SKM-1 (cell line): ENCODE data around the gene KCNK16.

Experiments used
- DNase-seq: peaks from one replicate; lab custom pipeline; 2025; ENCODE audit not compliant: unreplicated experiment; lab: John Stamatoyannopoulos, UW

Gene KCNK16

DNA sequence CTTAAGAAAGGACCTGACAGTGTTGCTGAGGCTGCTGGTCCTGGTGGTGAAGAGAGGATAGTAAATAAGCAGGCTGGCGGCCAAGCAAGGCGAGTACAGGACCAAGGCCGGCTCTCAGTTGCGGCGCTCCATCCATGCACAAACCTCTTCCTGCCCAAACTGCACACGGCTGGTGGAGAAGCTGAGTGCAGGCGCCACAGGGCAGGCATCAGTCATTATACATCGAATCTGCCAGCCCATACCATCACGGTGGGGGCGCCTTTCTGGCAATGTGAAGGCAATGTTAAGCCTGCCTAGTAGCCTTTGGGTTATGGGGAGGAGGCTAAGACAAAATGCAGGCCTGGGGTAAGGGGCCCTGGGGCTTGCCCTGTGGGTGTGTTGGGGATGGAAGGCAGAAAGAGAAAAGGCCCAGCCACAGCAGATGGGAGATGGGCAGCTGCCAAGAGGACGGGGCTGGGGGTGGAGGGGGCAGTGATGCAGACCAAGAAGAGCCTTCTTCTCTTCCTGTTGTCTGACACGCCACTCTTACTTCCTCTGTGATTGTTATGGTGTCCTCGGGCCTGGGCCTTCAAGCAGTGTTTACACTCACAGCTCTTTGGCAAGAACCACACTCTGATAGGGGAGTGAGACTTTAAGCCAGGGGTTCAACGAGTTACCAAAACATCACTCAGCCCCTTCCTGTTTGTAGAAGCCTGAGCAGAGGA lies 20.3 kb upstream of the KCNK16 start:
- DNase-seq: peak; percentile 6

DNA sequence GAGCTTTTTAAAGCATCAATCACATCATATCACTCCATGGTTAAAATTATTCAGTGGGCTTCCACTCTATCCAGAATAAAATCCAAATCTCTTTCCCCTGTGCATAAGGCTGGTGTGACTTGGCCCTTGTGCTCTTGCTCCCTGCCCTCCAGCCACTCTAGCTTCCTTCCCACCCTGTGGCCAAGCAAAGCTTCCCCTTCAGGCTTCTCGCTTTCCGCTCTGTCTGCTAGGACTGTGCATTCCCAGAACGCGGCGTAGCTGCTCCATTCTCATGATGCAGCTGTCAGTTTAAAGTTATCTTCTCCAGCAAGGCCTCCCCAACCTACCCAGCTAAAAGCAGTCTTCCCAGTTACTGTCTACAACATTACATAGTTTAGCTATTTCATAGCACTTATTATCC lies 19.4 kb upstream of the KCNK16 start:
- DNase-seq: no peak

- no peak for DNase-seq
Observed at GRCh38 chr6:39341352-39341751, 18.9 kb upstream of the KCNK16 start.

DNA sequence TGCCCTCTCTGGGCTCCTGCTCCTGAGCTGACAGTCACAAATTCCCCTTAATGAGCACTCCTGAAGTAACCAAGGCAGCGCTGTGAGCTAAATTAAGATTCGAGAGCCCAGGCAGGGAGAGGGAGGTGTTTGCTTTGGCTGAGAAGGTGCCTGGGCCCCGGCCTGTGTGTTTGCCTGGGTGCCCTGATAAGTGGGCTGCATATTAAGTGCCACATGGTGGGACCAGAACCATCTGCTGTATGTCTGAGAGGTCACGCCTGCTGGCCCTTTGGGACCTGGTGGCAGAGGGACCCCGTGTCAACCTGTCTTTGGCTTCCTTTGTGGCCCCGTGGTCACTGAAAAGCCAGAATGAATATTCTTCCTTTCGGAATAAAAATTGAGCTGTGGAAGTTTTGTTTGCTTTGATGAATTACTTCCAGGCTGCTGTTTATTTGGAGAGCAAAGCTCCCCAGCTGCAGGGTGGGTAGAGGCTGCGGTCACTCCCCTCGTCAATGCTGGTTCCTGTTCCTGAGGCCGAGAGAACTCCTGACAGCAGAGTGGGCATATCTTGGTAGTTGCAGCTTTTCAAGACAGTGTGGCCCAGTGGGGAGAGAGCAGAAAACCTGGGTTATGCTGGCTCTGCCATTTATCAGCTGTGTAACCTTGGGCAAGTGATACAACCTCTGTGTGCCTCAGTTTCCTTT lies 17.5 kb upstream of the KCNK16 start:
- no peak for DNase-seq

DNA sequence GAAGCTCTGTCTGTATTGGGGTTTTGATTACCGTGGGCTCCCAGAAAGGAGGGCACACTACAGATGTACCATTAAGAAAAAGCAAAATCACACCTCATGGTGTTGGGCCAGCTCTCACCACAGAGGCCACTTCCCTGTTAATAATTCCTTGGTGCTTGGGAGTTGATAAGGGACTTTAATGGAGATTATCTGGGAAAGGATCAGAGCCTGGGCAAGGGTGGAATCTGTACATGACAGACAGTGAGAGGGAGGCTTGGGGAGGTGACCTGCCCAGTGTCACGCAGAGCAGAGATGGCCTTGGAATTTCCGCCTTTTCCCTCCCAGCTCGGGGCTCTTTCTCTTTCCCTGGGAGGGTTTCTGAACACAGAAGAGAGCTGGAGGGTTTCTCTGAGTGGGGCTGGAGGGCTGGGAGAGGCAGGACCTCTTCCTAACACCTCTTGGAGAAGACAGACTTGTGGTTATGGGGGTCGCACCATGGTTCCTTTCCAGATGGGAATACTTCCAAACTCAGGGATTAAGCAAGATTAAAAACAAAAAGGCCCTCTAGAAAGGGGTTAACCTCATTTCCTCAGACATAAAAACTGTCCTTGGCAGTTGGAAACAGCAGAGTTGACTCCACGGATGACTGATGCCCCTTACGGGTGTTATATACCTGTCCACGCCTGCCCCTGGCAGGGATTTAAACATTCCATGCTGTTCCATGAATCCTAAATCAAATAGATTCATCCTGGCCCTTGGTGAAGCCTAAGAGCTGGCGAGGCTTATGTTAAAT lies 16.8 kb upstream of the KCNK16 start:
- DNase-seq: no peak

- DNase-seq: no peak
Observed at GRCh38 chr6:39338397-39338796, 15.9 kb upstream of the KCNK16 start.

GRCh38 chr6:39335780-39336545 lies 13.5 kb upstream of the KCNK16 start:
- peak; percentile 9 for DNase-seq

DNA sequence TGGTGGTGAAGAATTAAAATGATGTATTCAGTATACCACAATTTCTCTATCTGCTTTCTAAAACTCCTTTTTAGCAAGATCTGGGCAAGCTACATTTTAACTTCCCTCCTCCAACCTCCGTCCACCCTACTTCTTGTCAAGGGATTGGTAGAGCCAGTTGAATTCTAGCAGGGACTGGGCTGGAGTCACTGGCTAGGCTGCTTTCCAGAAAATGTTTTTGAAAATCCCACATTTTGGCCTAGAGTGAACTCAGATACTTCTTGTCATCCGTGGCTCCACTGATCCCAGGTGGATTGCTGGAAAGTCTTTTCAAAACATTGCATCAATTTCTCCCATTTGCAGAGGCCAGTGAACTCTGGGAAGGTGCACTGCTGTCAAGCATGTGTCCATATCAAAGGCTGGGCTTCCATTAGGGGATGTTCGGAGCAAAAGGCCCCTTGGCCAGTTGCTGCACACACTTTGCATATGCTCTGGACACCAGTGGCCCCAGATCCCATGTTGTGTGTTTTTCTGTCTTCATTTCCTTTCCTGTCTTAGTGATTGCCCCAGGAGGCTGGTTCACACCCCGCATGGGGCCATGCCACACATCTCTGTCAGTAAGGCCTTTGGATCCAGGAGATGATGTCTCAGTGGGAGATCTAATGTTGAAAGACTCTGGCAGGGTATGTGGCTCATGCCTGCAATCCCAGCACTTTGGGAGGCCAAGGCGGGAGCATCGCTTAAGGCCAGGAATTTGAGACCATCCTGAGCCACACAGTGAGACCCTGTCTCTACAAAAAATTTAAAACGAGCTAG lies 11.3 kb upstream of the KCNK16 start:
- no peak for DNase-seq

DNA sequence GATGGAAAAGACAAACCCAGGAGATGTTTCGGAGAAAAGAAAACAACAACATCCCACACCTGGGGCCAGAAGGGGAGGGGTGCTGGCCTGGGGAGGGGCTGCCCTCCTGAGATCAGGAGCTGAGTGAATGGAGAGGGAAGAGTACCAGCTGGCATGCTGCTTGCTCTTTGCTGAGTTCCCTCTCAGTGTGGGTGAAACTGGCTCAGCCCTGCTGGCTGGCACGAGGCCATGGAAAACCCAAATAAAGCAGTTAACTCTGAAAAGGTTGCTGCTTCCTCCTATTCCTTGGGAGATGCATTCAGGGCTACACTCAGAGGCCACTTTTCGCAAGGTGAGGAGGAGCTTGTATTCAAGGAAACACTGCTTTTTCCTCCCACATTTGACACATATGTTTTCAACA lies 8.0 kb upstream of the KCNK16 start:
- DNase-seq: no peak

DNA sequence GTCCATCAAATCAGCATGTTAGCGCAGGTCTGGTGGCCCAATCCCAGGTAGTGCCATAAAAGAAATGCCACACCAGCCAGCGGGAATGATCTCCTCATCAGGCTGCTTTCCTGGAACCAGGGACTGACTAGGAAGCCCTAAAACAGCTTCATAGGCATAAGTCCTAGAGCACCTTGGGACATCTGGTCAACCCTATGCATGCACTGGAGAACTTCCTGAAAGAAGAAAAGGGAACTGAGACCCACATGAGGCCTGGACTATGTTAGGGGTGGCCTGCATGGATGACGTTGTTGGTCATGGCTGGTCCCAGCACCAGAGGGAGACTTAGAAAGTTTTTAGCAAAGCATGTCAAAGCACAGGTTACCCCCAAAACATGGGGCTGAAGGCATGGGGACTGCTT lies 7.6 kb upstream of the KCNK16 start:
- DNase-seq: no peak

DNA sequence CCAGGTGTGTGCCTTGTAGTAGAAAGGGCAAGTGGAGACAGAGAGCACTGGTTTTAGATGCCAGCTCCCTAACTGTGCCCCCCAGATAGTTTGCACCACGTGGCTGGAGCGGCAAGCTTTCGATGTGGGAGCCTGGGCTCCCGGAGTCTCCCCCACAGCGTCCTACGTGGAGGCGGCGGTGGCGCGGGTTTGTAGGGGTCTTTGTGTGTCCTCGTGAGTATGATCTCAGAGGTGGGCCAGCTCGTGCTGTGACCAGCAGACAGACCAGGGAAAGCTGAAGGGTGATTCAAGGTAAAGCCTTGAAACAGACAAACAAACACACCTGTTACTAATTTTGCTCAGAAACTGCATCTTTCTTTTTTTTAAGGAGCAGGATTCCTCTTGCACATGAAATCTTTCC lies 5.6 kb upstream of the KCNK16 start:
- DNase-seq: no peak

DNA sequence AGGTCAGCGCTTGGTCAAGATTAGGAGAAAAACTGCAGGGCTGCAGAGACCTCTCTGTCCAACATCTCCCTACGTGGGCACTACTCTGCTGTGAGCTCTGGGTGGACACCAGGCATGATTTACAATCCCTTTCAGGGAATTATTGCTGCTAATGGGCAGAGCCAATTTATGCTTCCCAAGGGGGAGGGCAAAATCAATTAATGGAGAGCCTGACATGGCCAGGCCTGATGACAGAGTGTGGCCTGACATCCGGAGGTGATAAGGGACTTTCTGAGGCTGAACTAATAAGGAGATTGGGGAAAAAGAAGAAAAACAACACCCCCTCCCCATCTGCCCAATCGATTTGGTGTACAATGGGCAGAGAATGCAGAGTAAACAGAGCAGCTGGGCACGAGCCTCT lies 5.0 kb upstream of the KCNK16 start:
- DNase-seq: no peak

- no peak for DNase-seq
Observed at GRCh38 chr6:39321761-39322160, 741 bp downstream of the KCNK16 start.

- DNase-seq: no peak
Observed at GRCh38 chr6:39320363-39320984, 2.0 kb downstream of the KCNK16 start.

DNA sequence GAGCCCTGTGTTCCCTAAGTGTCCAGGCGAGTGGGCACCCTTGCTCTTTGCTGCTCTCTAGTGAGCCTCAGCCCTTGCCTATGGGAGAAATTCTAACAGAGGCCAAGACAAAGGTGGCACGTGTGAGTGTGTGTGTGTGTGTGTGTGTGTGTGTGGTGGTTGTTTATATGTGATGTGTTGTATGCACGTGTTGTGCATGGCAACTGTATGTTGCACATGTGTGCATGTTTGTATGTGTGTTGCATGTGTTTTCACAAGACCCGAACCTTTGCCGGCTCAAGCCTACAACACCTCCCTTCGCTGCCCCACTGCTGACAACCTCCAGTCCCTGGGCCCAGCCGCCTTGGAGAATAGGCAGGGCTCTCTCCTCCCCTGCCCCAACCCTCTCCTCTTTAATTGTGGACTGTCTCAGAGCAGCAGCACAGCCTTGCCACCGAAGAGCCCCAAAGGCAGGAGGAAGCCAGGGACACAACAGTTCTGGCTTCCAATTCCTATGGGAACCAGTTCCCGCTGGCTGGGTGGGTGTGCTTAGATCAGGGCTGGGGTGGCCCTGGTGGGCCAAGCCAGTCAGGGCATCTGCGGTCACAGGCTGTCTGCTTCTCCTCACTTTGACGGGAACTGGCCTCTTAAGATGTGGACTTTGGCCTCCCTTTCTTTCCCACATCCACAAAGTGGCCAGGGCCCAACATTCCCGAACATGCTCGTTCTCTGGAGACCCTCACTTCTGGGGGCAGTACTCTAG lies 2.7 kb downstream of the KCNK16 start:
- DNase-seq: no peak

- no peak for DNase-seq
Observed at GRCh38 chr6:39317256-39317655, 5.2 kb downstream of the KCNK16 start.

DNA sequence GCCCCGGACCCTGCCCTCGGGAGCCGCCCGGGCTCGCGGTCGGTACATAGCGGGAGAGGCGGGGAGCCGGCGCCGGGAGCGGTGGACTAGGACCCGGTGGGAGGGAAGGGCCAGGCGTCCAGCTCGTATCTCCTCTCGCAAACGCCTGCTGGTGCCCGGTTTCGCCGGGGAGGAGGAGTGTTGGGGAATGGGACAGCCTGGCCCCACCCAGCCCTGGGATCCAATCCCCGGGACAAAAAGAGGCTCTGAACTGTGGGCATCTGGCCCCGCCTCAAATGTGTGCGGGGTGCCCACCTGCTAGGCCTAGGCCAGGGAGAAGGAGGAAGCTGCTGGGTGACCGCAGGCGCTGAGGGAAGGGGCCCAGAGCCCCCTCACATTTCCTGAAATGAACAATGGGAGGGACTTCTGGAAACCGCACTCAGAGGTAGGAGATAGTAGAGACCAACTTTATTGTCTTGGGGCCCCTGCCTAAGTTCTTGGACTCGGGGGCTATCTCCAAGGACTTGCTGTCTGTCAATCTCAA lies 8.2 kb downstream of the KCNK16 start, which contains the start of gene KCNK17:
TSS of gene KCNK17 (minus strand) at position 147 of the 523 bp plus-strand sequence. CDS start at position 48, 99 bp downstream.
- DNase-seq: no peak

DNA sequence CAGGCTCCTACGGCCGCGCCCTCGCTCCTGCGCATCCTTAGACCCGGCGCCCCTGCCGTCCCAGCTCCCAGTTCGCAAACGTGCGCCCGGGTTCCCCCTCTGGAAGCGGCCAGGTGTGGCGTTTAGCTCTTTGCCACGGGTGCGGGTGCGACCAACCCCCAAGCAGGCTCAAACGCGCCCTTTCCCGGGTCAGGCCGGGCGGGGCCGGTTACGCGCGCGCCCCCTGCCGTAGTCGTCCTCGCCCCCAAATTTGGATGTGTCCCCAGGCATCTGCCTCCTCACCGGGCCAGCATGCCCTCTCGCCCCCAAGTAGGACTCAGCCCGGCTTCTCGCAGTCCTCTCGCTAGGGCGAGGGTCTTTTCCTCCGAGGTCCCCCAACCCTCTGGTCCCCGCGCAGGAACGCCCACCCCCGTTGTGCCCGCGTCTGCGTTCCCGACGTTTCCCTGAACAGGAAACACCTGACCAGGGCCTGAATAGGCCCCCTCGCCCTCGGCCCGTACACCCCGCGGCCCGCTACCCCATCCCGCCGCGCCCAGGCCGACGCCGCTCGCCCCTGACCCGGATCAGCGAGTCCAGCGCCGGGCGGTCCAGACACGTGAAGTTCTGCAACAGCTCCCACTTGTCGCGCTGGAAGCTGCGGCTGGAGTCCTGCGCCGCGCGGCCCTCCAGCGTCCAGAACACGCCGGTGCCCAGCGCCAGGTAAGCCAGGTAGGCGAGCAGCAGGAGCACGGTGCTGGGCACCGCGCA lies 8.8 kb downstream of the KCNK16 start:
- no peak for DNase-seq
